HepG2 (cell line): ENCODE measurements around the gene TNFAIP8L2. TPM values are rescaled to one million over a fixed set of nuclear protein-coding genes. Genes with fewer than 3 reads are reported as not detected.

Source experiments
- AKAP8 ChIP-seq: sonication (generic); formaldehyde crosslinking; IDR thresholded peaks from 2 replicates; pipeline ENCODE4 v1.5.1; 2020; ENCODE audit warnings: mild to moderate bottlenecking, missing genetic modification reagents
- ATF1 ChIP-seq: IDR thresholded peaks from 2 replicates; pipeline ENCODE4 v1.6.1; 2016; ENCODE audit warnings: mild to moderate bottlenecking, control low read depth
- CHCHD3 ChIP-seq: sonication (generic); formaldehyde crosslinking; IDR thresholded peaks from 2 replicates; pipeline ENCODE4 v1.8.0; 2022; ENCODE audit warnings: mild to moderate bottlenecking, missing genetic modification reagents, moderate library complexity
- EEA1 ChIP-seq: sonication (generic); formaldehyde crosslinking; IDR thresholded peaks from 2 replicates; pipeline ENCODE4 v1.5.1; 2020; ENCODE audit warnings: mild to moderate bottlenecking, missing genetic modification reagents, borderline replicate concordance
- GABPA ChIP-seq, 2 experiments: IDR thresholded peaks; 2 replicates each; pipeline ENCODE4 v1.6.1; 2011 to 2016; ENCODE audit warnings: low read depth in 2 of 2, low read length in 1 of 2, missing biosample characterization in 1 of 2, missing genetic modification characterization in 1 of 2
- HNRNPH1 ChIP-seq: fragments of 200-400 bp; formaldehyde crosslinking; optimal IDR thresholded peaks from 2 replicates; pipeline ENCODE3; 2017; ENCODE audit warnings: mild to moderate bottlenecking, low read depth, low read length
- HOXD1 ChIP-seq: sonication (generic); formaldehyde crosslinking; IDR thresholded peaks from 2 replicates; pipeline ENCODE4 v1.5.0; 2020; ENCODE audit warnings: missing genetic modification reagents
- KDM4B ChIP-seq: sonication (generic); formaldehyde crosslinking; IDR thresholded peaks from 2 replicates; pipeline ENCODE4 v1.4.0; 2020; ENCODE audit warnings: missing genetic modification reagents
- KLF9 ChIP-seq: IDR thresholded peaks from 2 replicates; pipeline ENCODE4 v1.6.1; 2016; ENCODE audit warnings: low read depth
- LBX2 ChIP-seq: sonication (generic); formaldehyde crosslinking; IDR thresholded peaks from 2 replicates; pipeline ENCODE4 v1.5.0; 2020; ENCODE audit warnings: missing genetic modification reagents, mild to moderate bottlenecking, borderline replicate concordance
- NFKB2 ChIP-seq: sonication (generic); formaldehyde crosslinking; IDR thresholded peaks from 2 replicates; pipeline ENCODE4 v1.4.0; 2020; ENCODE audit warnings: missing genetic modification reagents, borderline replicate concordance
- PHB2 ChIP-seq: fragments of 450-650 bp; IDR thresholded peaks from 2 replicates; pipeline ENCODE4 v1.6.1; 2018; ENCODE audit not compliant: partially characterized antibody
- PRDM15 ChIP-seq: sonication (generic); formaldehyde crosslinking; IDR thresholded peaks from 2 replicates; pipeline ENCODE4 v1.4.0; 2020; ENCODE audit warnings: missing genetic modification reagents
- SMC3 ChIP-seq: IDR thresholded peaks from 2 replicates; pipeline ENCODE4 v1.6.1; 2011; ENCODE audit warnings: low read length, improper control_type of control experiment
- SRY ChIP-seq: sonication (generic); formaldehyde crosslinking; IDR thresholded peaks from 2 replicates; pipeline ENCODE4 v1.8.0; 2022; ENCODE audit warnings: mild to moderate bottlenecking, missing genetic modification reagents
- U2AF2 ChIP-seq: fragments of 200-400 bp; formaldehyde crosslinking; IDR thresholded peaks from 2 replicates; pipeline ENCODE4 v1.6.1; 2017; ENCODE audit warnings: low read depth, mild to moderate bottlenecking, low read length
- ZFP90 ChIP-seq: sonication (generic); formaldehyde crosslinking; IDR thresholded peaks from 2 replicates; pipeline ENCODE4 v1.8.0; 2022; ENCODE audit warnings: missing genetic modification reagents, mild to moderate bottlenecking, inconsistent platforms, borderline replicate concordance
- ZNF432 ChIP-seq: sonication (generic); formaldehyde crosslinking; IDR thresholded peaks from 2 replicates; pipeline ENCODE4 v1.5.0; 2020; ENCODE audit warnings: missing genetic modification reagents, mild to moderate bottlenecking, borderline replicate concordance
- ZNF501 ChIP-seq: sonication (generic); formaldehyde crosslinking; IDR thresholded peaks from 2 replicates; pipeline ENCODE4 v1.5.1; 2020; ENCODE audit warnings: mild to moderate bottlenecking, moderate library complexity, missing genetic modification reagents
- ZNF619 ChIP-seq: sonication (generic); formaldehyde crosslinking; IDR thresholded peaks from 2 replicates; pipeline ENCODE4 v1.4.0; 2020; ENCODE audit warnings: mild to moderate bottlenecking, missing genetic modification reagents
- ZNF746 ChIP-seq: sonication (generic); formaldehyde crosslinking; IDR thresholded peaks from 2 replicates; pipeline ENCODE4 v1.8.0; 2022; ENCODE audit warnings: mild to moderate bottlenecking, missing genetic modification reagents
- ZNF839 ChIP-seq: sonication (generic); formaldehyde crosslinking; IDR thresholded peaks from 2 replicates; pipeline ENCODE4 v1.4.0; 2020; ENCODE audit warnings: missing genetic modification reagents, mild to moderate bottlenecking, borderline replicate concordance
- ZNF883 ChIP-seq: sonication (generic); formaldehyde crosslinking; IDR thresholded peaks from 2 replicates; pipeline ENCODE4 v1.5.1; 2020; ENCODE audit warnings: mild to moderate bottlenecking, missing genetic modification reagents; ENCODE audit errors: not compliant biosample characterization
- ZSCAN9 ChIP-seq: IDR thresholded peaks from 2 replicates; pipeline ENCODE4 v1.6.1; 2016; ENCODE audit warnings: borderline replicate concordance
- polyA plus RNA-seq, 8 experiments: library from polyadenylated mRNA; depleted of rRNA in 3 of 8; stranded (reverse) in 7 of 8; unstranded in 1 of 8; fragments of >200 nt; fragmentation: Illumina TruSeq in 4 of 8; extraction: Trizol in 4 of 8; gene quantifications; 2 replicates each; pipeline versions ENCODE4 v1.2.1 to v1.2.3, GENCODE V29; 2011 to 2016; ENCODE audit warnings: low read depth in 4 of 8, missing spikeins in 1 of 8, mixed read lengths in 1 of 8; ENCODE audit not compliant: insufficient read depth in 1 of 8
- total RNA-seq, 5 experiments: library from RNA; depleted of rRNA; stranded (reverse); fragments of >200 nt; fragmentation: Illumina TruSeq; extraction: Trizol; gene quantifications; 2 replicates each; pipeline ENCODE4 v1.2.3, GENCODE V29; 2016; ENCODE audit warnings: low read depth in 1 of 5
- TF ChIP-seq, protein P1 (sequence below): sonication (generic); formaldehyde crosslinking; IDR thresholded peaks from 2 replicates; pipeline ENCODE4 v1.4.0; 2020; ENCODE audit warnings: missing genetic modification reagents

TNFAIP8L2 gene
- total and polyA plus RNA-seq, 2 of the 13 experiments (the other 11 are each of a cell fraction or from before 2014, with no cell fraction given): not detected

DNA sequence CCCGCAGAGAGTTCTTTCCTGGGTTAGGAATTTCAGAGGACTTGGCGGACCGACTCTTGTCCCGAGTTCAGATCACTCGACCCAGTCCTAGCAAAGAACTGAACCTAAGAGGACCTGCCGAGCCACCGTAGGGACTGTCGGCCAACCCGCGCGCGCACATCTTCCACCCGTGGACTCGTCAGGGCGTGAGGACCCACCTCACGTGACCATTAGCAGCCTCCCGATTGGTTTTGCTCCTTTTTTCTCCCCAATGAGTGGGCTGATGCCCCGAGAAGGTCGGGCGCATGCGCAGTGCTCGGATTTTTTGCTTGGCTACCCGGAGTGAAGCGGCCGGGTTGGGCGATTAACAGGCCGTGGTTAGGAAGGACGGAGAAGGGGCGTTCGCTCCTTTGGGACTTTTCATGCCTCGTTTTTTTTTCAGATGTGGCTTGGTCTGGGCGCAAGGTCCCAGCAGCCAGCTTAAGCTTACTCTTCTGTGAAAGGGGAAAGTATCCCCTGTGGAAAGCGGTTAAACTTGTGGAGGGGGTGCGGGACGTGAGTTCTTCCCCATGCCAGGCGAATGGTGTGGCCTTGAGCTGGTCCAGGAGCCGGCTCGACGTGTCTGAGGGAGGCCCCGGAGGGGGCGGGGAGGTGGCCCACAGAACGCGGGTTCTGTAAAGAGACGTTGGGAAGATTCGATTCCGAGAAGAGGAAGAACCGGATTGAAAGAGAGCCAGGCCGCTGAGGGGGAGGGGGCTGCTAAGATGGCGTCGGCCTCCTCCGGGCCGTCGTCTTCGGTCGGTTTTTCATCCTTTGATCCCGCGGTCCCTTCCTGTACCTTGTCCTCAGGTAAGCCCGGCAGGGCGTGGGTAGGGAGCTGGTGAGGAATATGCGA is 42.0 kb downstream of the TNFAIP8L2 start, which contains the start of gene PIP5K1A (continued):
- peak; percentile 32; the same call in 1 of the 2 replicates for TF ChIP-seq KDM4B (CRISPR knock-in tag)
- TF ChIP-seq PHB2: no peak
- TF ChIP-seq ZNF432 (CRISPR knock-in tag): no peak
- no peak for TF ChIP-seq EEA1 (CRISPR knock-in tag)
- peak; percentile 68; the same call in 1 of the 2 replicates for TF ChIP-seq ZFP90 (CRISPR knock-in tag)
- TF ChIP-seq KLF9 (CRISPR knock-in tag): no peak
- no peak for TF ChIP-seq LBX2 (CRISPR knock-in tag)
- peak; percentile 73; the same call in 1 of the 2 replicates for TF ChIP-seq SRY (CRISPR knock-in tag)
- TF ChIP-seq ZNF746 (CRISPR knock-in tag): no peak; the same call in 1 of the 2 replicates
- 0 out of 2 replicates have a peak, but pooled peaks have one; percentile 19 for TF ChIP-seq ZSCAN9
- no peak for TF ChIP-seq CHCHD3
- peak; percentile 19; the same call in 1 of the 2 replicates for TF ChIP-seq ZNF501
- TF ChIP-seq SMC3: no peak
- no peak for TF ChIP-seq PRDM15
- no peak for TF ChIP-seq ZNF619 (CRISPR knock-in tag)
- no peak for TF ChIP-seq HNRNPH1
- TF ChIP-seq HOXD1 (CRISPR knock-in tag): no peak
- peak; percentile 74; the same call in 1 of the 2 replicates for TF ChIP-seq NFKB2 (CRISPR knock-in tag)
- TF ChIP-seq ZNF839 (CRISPR knock-in tag): no peak
- no peak for TF ChIP-seq U2AF2
- TF ChIP-seq AKAP8 (CRISPR knock-in tag): 0 out of 2 replicates have a peak, but pooled peaks have one; percentile 26
- TF ChIP-seq ATF1 (CRISPR knock-in tag): no peak
- TF ChIP-seq, protein P1, sequence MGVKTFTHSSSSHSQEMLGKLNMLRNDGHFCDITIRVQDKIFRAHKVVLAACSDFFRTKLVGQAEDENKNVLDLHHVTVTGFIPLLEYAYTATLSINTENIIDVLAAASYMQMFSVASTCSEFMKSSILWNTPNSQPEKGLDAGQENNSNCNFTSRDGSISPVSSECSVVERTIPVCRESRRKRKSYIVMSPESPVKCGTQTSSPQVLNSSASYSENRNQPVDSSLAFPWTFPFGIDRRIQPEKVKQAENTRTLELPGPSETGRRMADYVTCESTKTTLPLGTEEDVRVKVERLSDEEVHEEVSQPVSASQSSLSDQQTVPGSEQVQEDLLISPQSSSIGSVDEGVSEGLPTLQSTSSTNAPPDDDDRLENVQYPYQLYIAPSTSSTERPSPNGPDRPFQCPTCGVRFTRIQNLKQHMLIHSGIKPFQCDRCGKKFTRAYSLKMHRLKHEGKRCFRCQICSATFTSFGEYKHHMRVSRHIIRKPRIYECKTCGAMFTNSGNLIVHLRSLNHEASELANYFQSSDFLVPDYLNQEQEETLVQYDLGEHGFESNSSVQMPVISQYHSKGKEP (CRISPR knock-in tag): no peak
- TF ChIP-seq ZNF883 (CRISPR knock-in tag): peak; percentile 43
- TF ChIP-seq GABPA (IDR thresholded peaks at IDR 0.05; ENCODE audit: low read depth, low read length): no peak
- no peak for TF ChIP-seq GABPA (CRISPR knock-in tag; IDR thresholded peaks at IDR 0.05; ENCODE audit: low read depth)
